A673 (cell line): ENCODE data around the gene IL20RA. TPM values are rescaled to one million over a fixed set of nuclear protein-coding genes. Genes with fewer than 3 reads are reported as not detected.

ENCODE experiments used
- BruUV-seq: library from RNA; stranded (reverse); fragments of 400-500 nt; replicated peaks from 2 replicates; lab custom pipeline; 2021; lab: Mats Ljungman, UMichigan
- CTCF ChIA-PET: fragments of 300-600 bp; sonication (Branson Sonifier 250); formaldehyde crosslinking; loops from one replicate; lab custom pipeline; 2022; ENCODE audit warnings: antibody characterized with exemption; lab: Charles Lee
- POLR2A ChIA-PET: fragments of 300-600 bp; sonication (Branson Sonifier 250); formaldehyde crosslinking; loops from one replicate; lab custom pipeline; 2022; ENCODE audit warnings: antibody characterized with exemption; ENCODE audit not compliant: low non-redundant PET; lab: Charles Lee
- DNase-seq: peaks from one replicate; pipeline ENCODE4 v3.0.0-alpha.2; 2015; ENCODE audit warnings: low spot score
- H3K27ac ChIP-seq: fragments of 200-600 bp; sonication (generic); 2 replicates; pipeline ENCODE4 v1.5.1; 2016; ENCODE audit warnings: mixed run types, low read depth, mild to moderate bottlenecking, mixed read lengths, antibody characterized with exemption, low read length; ENCODE audit not compliant: poor library complexity, severe bottlenecking
- H3K27me3 ChIP-seq: fragments of 200-600 bp; sonication (generic); replicated peaks from 2 replicates; pipeline ENCODE4 v1.6.1; 2017; ENCODE audit warnings: mixed run types, low read depth, mild to moderate bottlenecking, mixed read lengths, antibody characterized with exemption, low read length; ENCODE audit not compliant: insufficient read depth, poor library complexity
- H3K36me3 ChIP-seq: fragments of 200-600 bp; sonication (generic); 2 replicates; pipeline ENCODE4 v1.6.1; 2016; ENCODE audit warnings: mixed run types, mild to moderate bottlenecking, mixed read lengths, antibody characterized with exemption, low read length; ENCODE audit not compliant: insufficient read depth, poor library complexity, severe bottlenecking
- H3K4me1 ChIP-seq: fragments of 200-600 bp; sonication (generic); 2 replicates; pipeline ENCODE4 v1.6.1; 2017; ENCODE audit warnings: mixed run types, mild to moderate bottlenecking, mixed read lengths, antibody characterized with exemption, low read length; ENCODE audit not compliant: insufficient read depth, poor library complexity, severe bottlenecking
- H3K4me3 ChIP-seq: fragments of 200-600 bp; sonication (generic); 2 replicates; pipeline ENCODE4 v1.5.1; 2016; ENCODE audit warnings: low read depth, mixed run types, mild to moderate bottlenecking, mixed read lengths, low read length; ENCODE audit not compliant: poor library complexity, severe bottlenecking
- H3K9me3 ChIP-seq: fragments of 200-600 bp; sonication (generic); 2 replicates; pipeline ENCODE4 v1.6.1; 2016; ENCODE audit warnings: mixed run types, low read depth, mild to moderate bottlenecking, mixed read lengths, antibody characterized with exemption, low read length; ENCODE audit not compliant: poor library complexity, severe bottlenecking
- CTCF ChIP-seq: fragments of 300-800, 200-600 bp; sonication (generic); conservative IDR thresholded peaks from 2 replicates; pipeline ENCODE4 v1.5.1; 2017; ENCODE audit warnings: low read depth, mild to moderate bottlenecking, antibody characterized with exemption, low read length, moderate library complexity, mixed read lengths
- EZH2 ChIP-seq: fragments of 200-600 bp; sonication (generic); IDR thresholded peaks from 2 replicates; pipeline ENCODE4 v1.6.1; 2017; ENCODE audit warnings: borderline replicate concordance, low read depth, mild to moderate bottlenecking, mixed read lengths, antibody characterized with exemption, low read length; ENCODE audit not compliant: poor library complexity, severe bottlenecking
- intact Hi-C: fragments of 100-400 bp; cut with micrococcal nuclease; formaldehyde crosslinking; loops from one replicate; pipeline ENCODE4 v1.10.0; 2022; ENCODE audit not compliant: unreplicated experiment
- total RNA-seq: library from RNA; stranded (reverse); gene quantifications from 2 replicates; pipeline ENCODE4 v1.2.3, GENCODE V29; 2021

IL20RA gene
- total RNA-seq, 1 experiment from 2014 or later = not detected

DNA sequence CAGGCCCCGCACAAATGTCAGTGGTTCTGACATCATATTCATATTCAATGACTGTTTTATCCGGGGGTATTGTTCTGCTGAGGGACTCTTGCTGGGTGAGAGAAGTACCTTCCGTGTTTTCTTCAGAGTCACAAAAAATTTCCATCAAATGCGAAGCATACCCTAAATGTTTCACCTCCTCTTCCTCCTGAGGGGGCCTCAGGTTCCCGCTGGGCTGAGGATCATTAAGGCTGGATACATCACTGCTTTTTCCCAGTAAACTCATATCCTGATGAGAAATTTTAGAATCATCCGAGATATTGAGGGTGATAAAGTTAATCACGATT, 42.8 kb downstream of the IL20RA start:
- H3K4me1 ChIP-seq = no peaks in the 10 kb centered on the region
- H3K36me3 ChIP-seq = no peaks in the 10 kb centered on the region
- H3K27ac ChIP-seq = no peak overlapping the region
- H3K9me3 ChIP-seq = no peaks in the 10 kb centered on the region
- ChIA-PET POLR2A (no interaction called here), CTCF (no interaction called here)
- H3K4me3 ChIP-seq = no peak overlapping the region
- BruUV-seq = no TSS peak
- TF ChIP-seq EZH2 = no peak
- TF ChIP-seq CTCF = no peak
- peaks cover 11% of the 10 kb centered on the region for H3K27me3 ChIP-seq
- intact Hi-C loops = no loop called here
- DNase-seq = no peak

DNA sequence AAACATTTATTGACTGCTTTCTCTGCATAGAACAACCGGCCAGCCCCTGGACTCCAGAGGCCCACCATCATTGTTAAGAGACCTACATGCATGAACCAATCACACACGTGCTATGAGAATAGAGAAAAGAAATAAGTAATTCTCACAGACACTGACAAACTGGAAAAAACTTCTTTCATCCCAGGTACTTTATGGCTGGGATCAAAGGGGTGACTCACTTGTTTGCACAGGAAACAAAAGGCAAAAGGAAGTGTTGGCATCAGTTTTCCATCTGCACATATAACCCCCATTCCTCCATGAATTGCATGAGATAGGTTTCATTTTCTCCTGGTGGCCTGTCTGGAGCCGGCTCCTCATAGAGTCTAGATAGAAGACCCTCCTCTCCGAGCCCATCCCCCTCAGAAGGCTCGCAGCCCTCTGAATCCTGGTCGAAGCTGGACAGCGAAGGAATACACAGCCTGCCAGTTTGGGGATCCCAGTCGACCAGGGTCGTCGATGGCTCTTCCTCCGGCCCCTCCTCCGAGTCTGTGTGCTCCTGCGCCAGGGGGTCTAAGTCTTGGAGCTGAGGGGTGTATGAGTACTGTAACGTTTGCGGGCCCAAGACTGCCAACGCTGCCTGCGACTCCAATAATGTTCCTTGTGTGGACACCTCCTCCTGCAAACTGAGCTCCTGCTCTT, 43.3 kb downstream of the IL20RA start:
- Histone ChIP-seq H3K4me1 (no peaks in the 10 kb centered on the region), H3K36me3 (no peaks in the 10 kb centered on the region), H3K27me3 (peaks cover 9% of the 10 kb centered on the region), H3K9me3 (no peaks in the 10 kb centered on the region), H3K27ac (no peak overlapping the region), H3K4me3 (no peak overlapping the region)
- TF ChIP-seq CTCF (no peak), EZH2 (no peak)
- no peak for DNase-seq
- BruUV-seq = no TSS peak
- CTCF ChIA-PET = no interaction called here
- intact Hi-C loops = no loop called here
- POLR2A ChIA-PET = no interaction called here

- CTCF ChIA-PET = interaction anchor here (0.5 kb wide), 1 partner anchor 52 kb away, joined by 3 read pairs; no protein-coding TSS in a partner anchor
- DNase-seq = no peak
- TF ChIP-seq EZH2 (no peak), CTCF (no peak)
Observed at GRCh38 chr6:137000825-137001224, 43.9 kb downstream of the IL20RA start.

More at GRCh38 chr6:137000825-137001224, 43.9 kb downstream of the IL20RA start:
- Histone ChIP-seq H3K4me1 (no peaks in the 10 kb centered on the region), H3K4me3 (no peak overlapping the region), H3K36me3 (no peaks in the 10 kb centered on the region), H3K27ac (no peak overlapping the region), H3K9me3 (no peaks in the 10 kb centered on the region), H3K27me3 (peaks cover 8% of the 10 kb centered on the region)
- POLR2A ChIA-PET = no interaction called here
- no TSS peak for BruUV-seq
- intact Hi-C loops = no loop called here
